DND-41 (cell line): Measurements from ENCODE around the gene SNX2.

Experiments
- ATAC-seq: fragments of 200-7000 bp; cut with Tn5 transposase; 3 replicates; pipeline ENCODE4 v1.9.1; 2021; ENCODE audit warnings: low read depth; ENCODE audit not compliant: insufficient read depth
- DNase-seq: peaks from one replicate; pipeline ENCODE4 v3.0.0-alpha.2; 2020
- H2AFZ ChIP-seq: 2 replicates; pipeline ENCODE4 v1.6.0; 2012; ENCODE audit warnings: low read depth, low read length
- H3K27ac ChIP-seq: 2 replicates; pipeline ENCODE4 v1.5.1; 2012; ENCODE audit warnings: low read length, inconsistent platforms
- H3K27me3 ChIP-seq: fragments of 200-600 bp; sonication (generic); 2 replicates; pipeline ENCODE4 v1.6.0; 2012; ENCODE audit warnings: low read length, mild to moderate bottlenecking, inconsistent platforms; ENCODE audit not compliant: insufficient read depth, poor library complexity
- H3K36me3 ChIP-seq: 2 replicates; pipeline ENCODE4 v1.5.1; 2012; ENCODE audit warnings: low read length, inconsistent platforms; ENCODE audit not compliant: insufficient read depth
- H3K4me1 ChIP-seq: 2 replicates; pipeline ENCODE4 v1.5.1; 2012; ENCODE audit warnings: mild to moderate bottlenecking, low read length; ENCODE audit not compliant: insufficient read depth
- H3K4me2 ChIP-seq: 2 replicates; pipeline ENCODE4 v1.6.0; 2012; ENCODE audit warnings: mild to moderate bottlenecking, moderate library complexity, low read length, inconsistent platforms; ENCODE audit not compliant: insufficient read depth
- H3K4me3 ChIP-seq, 2 experiments: fragments of 200-600 bp in 1 of 2; shearing (Covaris generic) in 1 of 2; 2 replicates each; pipeline ENCODE4 v1.5.1; 2012 to 2016; ENCODE audit warnings: inconsistent platforms in 2 of 2, low read length in 2 of 2, mild to moderate bottlenecking in 2 of 2, low read depth in 1 of 2, moderate library complexity in 1 of 2
- H3K79me2 ChIP-seq: 2 replicates; pipeline ENCODE4 v1.6.0; 2012; ENCODE audit warnings: low read length, inconsistent platforms; ENCODE audit not compliant: insufficient read depth
- H3K9ac ChIP-seq: 2 replicates; pipeline ENCODE4 v1.6.0; 2012; ENCODE audit warnings: low read depth, mild to moderate bottlenecking, inconsistent platforms, low read length, moderate library complexity
- H3K9me3 ChIP-seq: 2 replicates; pipeline ENCODE4 v1.5.1; 2012; ENCODE audit warnings: low read length, moderate library complexity, mild to moderate bottlenecking, inconsistent platforms; ENCODE audit not compliant: insufficient read depth, severe bottlenecking
- H4K20me1 ChIP-seq: 2 replicates; pipeline ENCODE4 v1.6.0; 2012; ENCODE audit warnings: low read length; ENCODE audit not compliant: insufficient read depth
- CTCF ChIP-seq: IDR thresholded peaks from 2 replicates; pipeline ENCODE4 v1.5.1; 2012; ENCODE audit warnings: borderline replicate concordance, low read length, moderate library complexity, mild to moderate bottlenecking; ENCODE audit not compliant: poor library complexity, severe bottlenecking; ENCODE audit errors: extremely low read depth
- EZH2 ChIP-seq: IDR thresholded peaks from 3 replicates; pipeline ENCODE4 v1.6.1; 2012; ENCODE audit warnings: borderline replicate concordance, low read depth, mild to moderate bottlenecking, moderate library complexity, low read length, inconsistent platforms; ENCODE audit not compliant: severe bottlenecking

Gene SNX2

DNA sequence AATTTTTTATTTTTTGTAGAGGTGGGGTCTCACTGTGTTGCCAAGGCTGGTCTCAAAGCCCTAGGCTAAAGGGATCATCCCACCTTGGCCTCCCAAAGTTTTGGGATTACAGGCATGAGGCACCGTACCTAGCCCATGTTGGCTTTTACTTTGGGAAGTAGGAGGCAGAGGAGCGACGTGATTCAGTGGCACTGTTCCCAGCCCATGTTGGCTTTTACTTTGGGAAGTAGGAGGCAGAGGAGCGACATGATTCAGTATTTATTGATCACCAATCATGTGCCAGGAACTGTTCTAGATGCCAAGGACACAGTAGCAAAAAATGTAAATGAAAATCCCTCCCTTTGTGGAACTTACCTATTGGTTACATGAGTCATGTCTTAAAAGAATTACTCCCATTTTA, 88.8 kb downstream of the SNX2 start:
- DNase-seq (no peak), ATAC-seq (no peak)
- no peaks in the 10 kb centered on the region for H3K27me3 ChIP-seq
- TF ChIP-seq EZH2, result no peak
- TF ChIP-seq CTCF, result no peak
- no peaks in the 10 kb centered on the region for H4K20me1 ChIP-seq
- H3K79me2 ChIP-seq, result no peaks in the 10 kb centered on the region
- no peak overlapping the region for H2AFZ ChIP-seq
- no peak overlapping the region for H3K4me3 ChIP-seq
- H3K27ac ChIP-seq, result no peak overlapping the region
- no peaks in the 10 kb centered on the region for H3K36me3 ChIP-seq
- no peaks in the 10 kb centered on the region for H3K4me1 ChIP-seq
- no peak overlapping the region for H3K4me2 ChIP-seq
- H3K9ac ChIP-seq, result no peak overlapping the region
- H3K9me3 ChIP-seq, result no peaks in the 10 kb centered on the region

- H3K9ac ChIP-seq, result no peak overlapping the region
- H3K27me3 ChIP-seq, result no peaks in the 10 kb centered on the region
- DNase-seq, result no peak
- no peak for ATAC-seq
- H3K4me3 ChIP-seq, result no peak overlapping the region
- H3K4me2 ChIP-seq, result no peak overlapping the region
- no peak for TF ChIP-seq EZH2
- no peak for TF ChIP-seq CTCF
- H3K79me2 ChIP-seq, result no peaks in the 10 kb centered on the region
- no peaks in the 10 kb centered on the region for H3K9me3 ChIP-seq
- H4K20me1 ChIP-seq, result no peaks in the 10 kb centered on the region
- no peak overlapping the region for H3K27ac ChIP-seq
- H3K36me3 ChIP-seq, result no peaks in the 10 kb centered on the region
- H2AFZ ChIP-seq, result no peak overlapping the region
- no peaks in the 10 kb centered on the region for H3K4me1 ChIP-seq
Measured at GRCh38 chr5:122864400-122864799, 89.5 kb downstream of the SNX2 start.

DNA sequence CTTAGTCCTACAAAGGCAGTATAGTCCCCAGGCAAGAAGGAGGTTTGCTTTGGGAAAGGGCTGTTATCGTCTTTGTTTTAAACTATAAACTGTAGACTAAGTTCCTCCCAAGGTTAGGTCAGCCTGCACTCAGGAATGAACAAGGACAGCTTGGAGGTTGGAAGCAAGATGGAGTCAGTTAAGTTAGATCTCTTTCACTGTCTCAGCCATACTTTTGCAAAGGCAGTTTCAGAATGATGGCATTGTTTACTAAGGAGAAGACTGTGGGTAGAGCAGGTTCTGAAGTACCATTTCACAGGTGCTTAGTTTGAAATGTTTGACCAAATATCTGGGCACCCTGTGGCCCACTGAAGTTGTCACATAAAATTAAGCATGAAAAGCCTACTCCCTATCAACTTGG, 90.0 kb downstream of the SNX2 start:
- no peak for DNase-seq
- no peaks in the 10 kb centered on the region for H4K20me1 ChIP-seq
- H3K4me2 ChIP-seq, result no peak overlapping the region
- no peak overlapping the region for H3K27ac ChIP-seq
- no peaks in the 10 kb centered on the region for H3K36me3 ChIP-seq
- TF ChIP-seq EZH2 (no peak), CTCF (no peak)
- no peak overlapping the region for H3K4me3 ChIP-seq
- no peak overlapping the region for H3K9ac ChIP-seq
- ATAC-seq, result no peak
- H2AFZ ChIP-seq, result no peak overlapping the region
- H3K79me2 ChIP-seq, result no peaks in the 10 kb centered on the region
- H3K9me3 ChIP-seq, result no peaks in the 10 kb centered on the region
- no peaks in the 10 kb centered on the region for H3K4me1 ChIP-seq
- H3K27me3 ChIP-seq, result no peaks in the 10 kb centered on the region
